Esophagus mucosa (tissue), 1 donor: ENCODE results near the gene ASB4. TPM values are rescaled to one million over a fixed set of nuclear protein-coding genes. Genes with fewer than 3 reads are reported as not detected.
A peak's percentile ranks its signal among the peaks of the same experiment; 100 is the strongest.
"Not testable (repeated sequence)": the region's sequence is repeated elsewhere in the genome, so short reads cannot be mapped to it uniquely, and the experiment has no call there.

Experiments used
- ATAC-seq: fragments of 200-7000 bp; cut with Tn5 transposase; one replicate; pipeline ENCODE4 v1.9.1; 2020
- total RNA-seq: library from RNA; stranded (reverse); gene quantifications from one replicate; pipeline ENCODE4 v1.2.4, GENCODE V29; 2023
- donor health status: DM: yes; HTN: yes; CAD: no.

The ASB4 gene
- total RNA-seq, 1 donor from 2014 or later, result not detected

DNA sequence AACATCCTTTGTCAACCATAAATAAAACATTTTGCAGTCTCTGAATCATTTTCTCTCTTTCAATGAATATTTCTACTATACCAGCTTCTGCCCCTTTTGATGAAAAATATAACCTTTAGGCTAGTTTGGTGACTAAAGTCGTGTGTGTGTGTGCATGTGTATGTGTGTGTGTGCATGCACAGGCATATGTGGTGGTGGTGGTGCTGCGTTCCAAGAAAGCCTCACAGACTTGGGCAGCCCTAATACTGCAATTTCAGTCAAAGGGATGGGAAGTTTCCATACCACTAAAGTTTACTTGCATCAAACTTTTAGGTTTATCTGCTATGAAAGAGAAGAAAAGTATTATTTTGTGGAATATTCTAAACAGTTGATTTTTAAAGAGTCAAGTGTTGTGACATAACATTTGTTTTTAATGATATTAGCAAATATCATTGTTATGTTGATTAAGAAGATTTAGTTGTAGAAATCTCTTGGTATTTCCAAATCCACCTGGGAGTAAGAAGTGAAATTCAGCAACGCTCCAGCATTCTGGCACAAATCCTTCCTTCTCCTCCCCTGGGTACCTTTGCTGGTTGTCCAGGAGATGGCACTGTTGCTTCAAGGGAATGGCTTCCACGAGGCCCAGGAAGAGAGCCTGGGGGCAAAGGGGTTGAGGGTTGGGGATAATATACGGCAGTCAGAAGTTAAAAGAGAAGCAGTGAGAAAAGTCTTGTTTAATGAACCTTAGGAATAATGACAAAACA is 41.5 kb downstream of the ASB4 start:
- ATAC-seq, result peak; percentile 64

- ATAC-seq, result no peak
These were observed 42.1 kb downstream of the ASB4 start for GRCh38 chr7:95527776-95528250.

DNA sequence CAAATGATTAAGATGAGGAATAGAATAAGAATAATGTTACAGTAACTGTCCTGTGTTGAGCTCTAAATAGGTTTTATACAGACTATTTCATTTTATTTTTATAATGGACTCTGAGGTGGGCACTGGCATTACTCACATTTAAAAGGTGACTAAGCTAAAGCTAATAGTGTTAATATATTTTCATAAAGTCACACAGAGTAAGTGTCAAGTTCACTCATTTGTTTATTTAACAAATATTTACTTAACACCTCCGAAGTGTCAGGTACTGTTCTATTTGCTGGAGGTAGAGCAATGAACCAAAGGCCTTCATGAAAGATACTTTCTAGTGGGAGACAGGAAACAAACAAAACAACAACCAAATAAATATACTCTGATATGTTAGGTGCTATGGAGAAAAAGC is 44.0 kb downstream of the ASB4 start:
- no peak for ATAC-seq

- ATAC-seq, result no peak
These were observed 45.1 kb downstream of the ASB4 start for GRCh38 chr7:95530881-95531280.

DNA sequence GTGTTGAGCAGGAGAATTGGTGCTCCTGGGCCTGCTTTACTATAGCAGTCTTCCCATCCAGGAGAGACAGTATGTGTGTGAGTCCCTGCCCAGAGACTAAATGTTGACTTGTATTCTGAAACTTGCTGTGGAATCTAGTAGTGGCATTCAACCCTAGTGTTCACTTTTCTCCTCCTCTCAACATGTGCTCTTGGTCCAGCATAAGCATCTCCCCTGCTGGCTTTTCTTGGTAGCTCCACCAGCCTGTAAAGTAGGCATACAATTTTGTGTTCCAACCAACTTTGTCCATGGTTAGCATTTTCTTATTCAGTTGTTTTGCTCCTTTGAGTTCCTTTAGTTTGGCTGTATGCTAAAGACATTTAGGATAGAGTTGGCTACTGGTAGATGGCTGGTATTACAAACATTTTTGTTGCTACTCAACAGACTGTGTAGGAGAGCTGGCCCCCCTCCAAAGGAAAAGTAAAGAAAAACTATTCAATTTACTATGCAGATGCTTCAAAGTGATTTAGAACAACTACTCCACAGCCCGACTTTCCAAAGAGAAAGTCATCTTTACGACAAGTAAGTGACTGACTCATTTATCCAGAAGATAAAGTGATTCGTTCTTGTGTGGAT is 46.0 kb downstream of the ASB4 start:
- ATAC-seq, result no peak

- no peak for ATAC-seq
These were observed 49.1 kb downstream of the ASB4 start for GRCh38 chr7:95534796-95535195.

DNA sequence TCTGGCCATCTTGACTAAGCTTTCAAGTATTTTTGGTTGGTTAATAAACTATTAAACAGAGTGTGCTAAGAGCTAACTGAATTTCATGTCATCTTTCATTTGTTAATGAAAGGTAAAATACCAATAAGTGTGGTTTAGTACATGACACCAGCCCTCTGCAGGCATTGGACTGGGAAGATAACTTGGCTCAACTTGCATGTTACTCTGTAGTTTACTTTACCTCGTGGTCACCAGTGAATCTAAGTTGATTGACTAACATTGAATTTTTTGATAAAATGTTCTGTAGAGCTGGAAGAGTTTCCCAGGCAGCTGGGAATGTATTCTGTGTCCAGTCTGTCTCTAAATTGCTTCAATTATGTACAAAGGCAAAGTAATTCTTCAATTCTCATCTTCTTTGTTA is 49.9 kb downstream of the ASB4 start:
- no peak for ATAC-seq

DNA sequence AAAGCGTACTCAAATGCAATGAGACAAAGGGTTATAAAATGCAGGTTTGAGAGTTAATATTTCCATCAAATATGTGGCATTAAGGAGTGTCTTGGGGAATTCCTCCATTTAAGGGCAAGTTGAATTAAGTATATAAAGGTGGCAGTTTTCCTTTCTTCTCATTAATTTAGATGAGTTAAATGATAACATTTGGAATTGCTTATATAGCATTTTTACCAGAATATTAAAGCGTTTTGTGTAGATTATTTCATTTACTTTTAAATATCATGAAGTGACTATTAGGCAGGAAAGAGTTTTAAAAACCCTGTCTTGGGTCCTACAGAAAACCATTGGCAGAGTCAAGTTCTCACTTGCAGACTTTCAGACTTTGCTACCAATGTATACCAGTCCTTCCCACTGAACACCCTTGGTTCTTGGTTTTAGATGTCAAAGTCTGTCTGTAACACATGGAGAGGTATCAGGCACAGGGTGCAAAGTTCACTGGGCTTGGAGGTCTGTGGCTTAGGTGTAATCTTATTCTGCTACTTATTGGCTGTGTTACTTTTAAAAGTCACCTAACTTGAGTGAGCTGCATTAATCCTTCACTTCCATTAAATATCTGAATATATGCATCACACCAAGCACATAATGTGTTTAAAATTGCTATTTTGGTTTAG is 51.0 kb downstream of the ASB4 start:
- no peak for ATAC-seq

DNA sequence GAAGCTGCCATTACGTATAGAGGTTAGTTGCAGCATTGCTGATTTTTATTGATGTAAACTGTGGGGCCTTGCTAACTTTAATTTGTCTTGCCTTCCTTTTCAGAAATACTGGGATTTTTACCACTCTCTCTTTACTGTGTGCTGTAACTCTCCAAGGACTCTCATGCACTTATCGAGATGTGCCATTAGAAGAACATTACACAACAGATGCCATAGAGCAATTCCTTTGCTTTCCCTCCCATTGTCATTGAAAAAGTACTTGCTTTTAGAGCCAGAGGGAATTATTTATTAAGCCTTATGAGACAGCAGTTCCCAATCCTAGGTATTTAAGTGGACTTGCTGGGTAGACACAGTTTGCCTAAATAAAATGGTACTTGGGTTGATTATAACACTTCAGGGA is 51.7 kb downstream of the ASB4 start:
- no peak for ATAC-seq

GRCh38 chr7:95539426-95539825 is 53.7 kb downstream of the ASB4 start:
- no peak for ATAC-seq

- ATAC-seq, result no peak
These were observed 54.6 kb downstream of the ASB4 start for GRCh38 chr7:95540366-95540765.

DNA sequence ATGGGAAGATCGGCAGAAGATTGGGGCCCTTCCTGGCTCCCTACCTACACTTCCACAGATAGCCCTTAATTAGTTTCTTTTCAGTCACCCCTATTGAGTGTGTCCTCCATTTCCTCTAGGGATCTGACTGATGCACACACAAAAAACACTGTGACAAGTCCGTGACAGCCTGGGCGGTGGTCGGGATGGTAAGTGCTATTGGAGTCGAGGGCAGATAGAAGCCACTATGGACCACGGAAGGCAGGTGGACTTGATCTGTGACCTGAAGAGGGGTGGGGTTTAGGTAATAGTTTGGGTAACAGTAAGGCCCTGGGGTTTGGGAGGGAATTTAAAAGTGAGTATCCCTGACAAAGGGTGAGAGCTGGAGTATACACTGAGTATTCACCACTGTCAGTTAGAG is 57.6 kb downstream of the ASB4 start:
- ATAC-seq, result no peak

GRCh38 chr7:95544171-95544570 is 58.4 kb downstream of the ASB4 start:
- ATAC-seq, result no peak

DNA sequence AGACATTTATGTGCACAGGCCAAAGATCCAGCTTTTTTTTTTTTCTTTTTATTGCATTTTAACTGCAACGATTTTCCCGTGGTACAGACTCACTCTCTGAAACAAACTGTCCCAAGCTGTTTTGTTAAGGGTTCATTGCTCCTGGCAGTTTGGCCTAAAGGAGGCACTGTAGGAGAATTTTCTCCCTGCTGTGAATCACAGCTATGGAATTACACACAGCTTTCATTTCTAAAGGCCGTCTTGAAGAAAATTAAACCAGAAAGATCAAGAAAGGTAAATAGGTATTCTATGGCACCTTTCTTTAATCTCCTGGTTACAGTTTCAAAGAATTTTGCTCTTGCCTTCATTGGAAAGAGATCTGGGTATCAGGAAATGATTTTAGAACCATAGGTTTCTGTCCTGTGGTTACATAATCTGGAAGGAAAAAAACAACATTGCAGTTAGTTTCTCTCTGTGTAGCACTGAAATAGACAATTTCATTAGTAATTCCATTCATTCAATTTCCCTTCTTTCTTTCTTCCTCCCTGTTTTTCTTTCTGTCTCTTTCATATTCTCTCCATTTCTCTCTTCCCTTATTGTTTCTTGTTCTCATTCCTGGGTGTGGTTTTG is 59.4 kb downstream of the ASB4 start:
- peak; percentile 75 for ATAC-seq

- no peak for ATAC-seq
These were observed 59.9 kb downstream of the ASB4 start for GRCh38 chr7:95545673-95546072.

DNA sequence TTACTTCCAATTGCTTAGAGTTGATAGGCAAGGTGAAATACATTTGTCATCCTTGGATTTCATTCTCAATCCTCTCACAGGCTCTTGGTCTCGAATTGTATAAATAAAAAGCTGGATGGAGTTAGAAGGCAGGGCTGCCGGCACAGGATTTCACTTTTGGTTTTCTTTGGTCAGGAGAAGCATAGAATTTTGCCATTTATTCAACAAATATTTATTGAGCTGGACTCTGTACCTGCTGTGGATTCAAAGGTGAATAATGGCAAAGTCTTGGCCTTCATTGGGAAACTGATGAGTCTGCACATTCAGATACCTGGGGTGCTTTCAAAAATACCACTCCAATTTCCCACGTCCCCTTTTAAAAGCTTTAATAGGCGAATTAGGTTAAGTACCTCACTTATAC is 60.9 kb downstream of the ASB4 start:
- no peak for ATAC-seq

DNA sequence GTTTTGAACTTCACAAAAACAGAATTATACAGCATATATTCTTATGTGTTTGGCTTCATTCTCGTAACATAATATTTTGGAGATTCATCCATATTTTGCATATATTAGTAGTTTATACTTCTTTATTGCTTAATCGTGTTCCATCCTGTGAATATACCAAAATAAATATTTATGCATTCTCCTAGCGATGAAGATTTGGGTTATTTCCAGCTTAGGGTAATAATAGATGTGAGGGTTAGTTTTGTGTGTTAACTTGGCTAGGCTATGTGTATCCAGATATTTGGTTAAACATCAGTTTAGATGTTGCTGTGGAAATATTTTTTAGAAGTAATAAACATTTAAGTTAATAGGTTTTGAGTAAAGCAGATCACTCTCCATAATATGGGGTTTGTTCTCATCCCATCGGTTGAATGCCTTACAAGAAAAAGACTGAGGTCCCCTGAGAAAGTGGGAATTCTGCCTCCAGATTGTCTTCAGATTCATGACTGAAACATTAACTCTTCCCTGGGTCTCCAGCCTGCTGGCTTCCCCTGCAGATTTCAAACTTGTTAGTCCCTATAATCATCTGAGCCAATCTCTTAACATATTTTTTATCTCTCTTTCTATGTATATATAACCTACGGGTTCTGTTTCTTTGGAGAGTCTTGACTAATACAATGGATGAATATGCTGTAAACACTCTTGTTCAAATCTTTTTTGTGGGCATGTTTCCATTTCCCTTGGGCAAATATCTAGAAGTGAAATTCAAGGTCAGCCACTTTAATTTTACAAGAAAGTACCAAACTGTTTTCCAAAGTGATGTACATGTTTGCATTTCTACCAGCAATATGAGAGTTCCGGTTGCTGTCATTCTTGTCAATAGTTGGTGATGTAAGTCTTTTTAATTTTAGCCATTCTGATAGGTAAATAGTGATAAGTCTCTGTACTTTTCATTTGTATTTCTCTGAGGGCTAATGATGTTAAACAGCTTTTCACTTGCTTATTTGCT is 61.9 kb downstream of the ASB4 start:
- ATAC-seq, result no peak

DNA sequence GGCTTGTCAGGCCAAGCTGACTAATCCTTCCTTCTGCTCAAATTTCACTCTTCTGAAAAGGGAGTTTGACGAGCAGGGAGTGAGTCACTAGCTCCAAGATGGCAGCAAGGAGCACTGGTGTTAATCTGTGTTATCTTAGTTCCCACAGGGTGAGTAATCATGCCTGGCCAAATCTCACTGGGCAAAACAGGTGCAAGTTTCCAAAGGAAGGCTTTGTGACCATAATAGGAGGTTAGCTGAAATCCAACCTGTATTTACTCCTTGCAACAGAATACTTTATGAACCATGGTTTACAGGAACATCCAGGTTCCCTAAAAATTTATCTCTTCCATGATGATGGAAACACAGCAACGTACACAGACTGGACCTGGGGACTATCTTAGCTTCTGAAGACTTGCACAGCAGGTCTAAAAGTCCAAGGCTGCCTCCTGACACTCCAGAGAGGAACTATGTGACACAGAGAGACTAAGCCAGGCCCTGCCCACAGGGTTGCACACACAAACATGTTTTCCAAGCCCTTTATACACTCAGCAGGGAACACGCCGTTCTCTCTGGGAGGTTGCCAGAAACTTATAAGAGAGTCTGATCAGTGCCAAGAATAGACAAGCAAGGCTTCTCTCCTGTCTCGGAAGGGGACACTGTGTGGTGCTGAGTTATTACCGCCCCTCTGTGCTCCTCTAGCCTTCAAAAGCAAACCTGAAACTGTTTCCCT is 64.2 kb downstream of the ASB4 start:
- peak; percentile 97 for ATAC-seq

GRCh38 chr7:95550546-95550945 is 64.8 kb downstream of the ASB4 start:
- ATAC-seq, result no peak

DNA sequence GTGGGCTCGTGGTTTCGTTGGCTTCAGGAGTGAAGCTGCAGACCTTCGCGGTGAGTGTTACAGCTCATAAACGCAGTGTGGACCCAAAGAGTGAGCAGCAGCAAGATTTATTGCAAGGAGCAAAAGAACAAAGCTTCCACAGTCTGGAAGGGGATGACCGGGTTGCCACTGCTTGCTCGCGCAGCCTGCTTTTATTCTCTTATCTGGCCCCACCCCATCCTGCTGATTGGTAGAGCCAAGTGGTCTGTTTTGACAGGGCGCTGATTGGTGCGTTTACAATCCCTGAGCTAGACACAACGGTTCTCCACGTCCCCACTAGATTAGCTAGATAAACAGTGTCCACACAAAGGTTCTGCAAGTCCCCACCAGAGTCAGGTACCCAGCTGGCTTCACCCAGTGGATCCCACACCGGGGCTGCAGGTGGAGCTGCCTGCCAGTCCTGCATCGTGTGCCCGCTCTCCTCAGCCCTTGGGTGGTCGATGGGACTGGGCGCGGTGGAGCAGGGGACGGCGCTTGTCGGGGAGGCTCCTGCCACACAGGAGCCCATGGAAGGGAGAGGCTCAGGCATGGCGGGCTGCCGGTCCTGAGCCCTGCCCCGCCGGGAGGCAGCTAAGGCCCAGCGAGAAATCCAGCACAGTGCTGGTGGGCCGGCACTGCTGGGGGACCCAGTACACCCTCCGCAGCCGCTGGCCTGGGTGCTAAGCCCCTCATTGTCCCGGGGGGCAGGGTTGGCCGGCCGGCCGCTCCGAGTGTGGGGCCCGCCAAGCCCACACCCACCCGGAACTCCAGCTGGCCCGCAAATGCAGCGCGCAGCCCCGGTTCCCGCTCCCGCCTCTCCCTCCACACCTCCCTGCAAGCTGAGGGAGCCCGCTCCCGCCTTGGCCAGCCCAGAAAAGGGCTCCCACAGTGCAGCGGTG is 66.5 kb downstream of the ASB4 start:
- ATAC-seq, result not testable (repeated sequence)
